Measurements from ENCODE around the gene NOB1.
A peak's percentile ranks its signal among the peaks of the same experiment; 100 is the strongest.
"Not testable (repeated sequence)": the region's sequence is repeated elsewhere in the genome, so short reads cannot be mapped to it uniquely, and the experiment has no call there.

NOB1 gene

DNA sequence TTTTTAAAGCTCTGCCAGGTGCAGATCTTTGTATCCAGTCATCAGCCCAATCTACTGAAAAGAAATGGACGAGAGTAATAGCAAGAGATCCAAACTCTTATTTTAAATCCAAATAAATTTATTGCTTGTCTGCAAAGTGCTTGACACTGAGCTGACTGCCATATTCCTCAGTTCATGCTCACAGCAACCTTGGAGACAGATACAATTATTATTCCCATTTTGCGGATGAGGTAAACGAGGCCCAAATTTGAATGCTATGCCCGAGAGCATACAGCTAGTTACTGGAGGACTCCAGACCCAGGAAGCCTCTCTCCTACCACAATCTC is 620 bp downstream of the NOB1 start:
- Histone ChIP-seq H3K9me3 (ENCODE audit: control insufficient read depth, insufficient read depth, low read length) (no peaks in the 10 kb centered on the region), H3K4me1 (ENCODE audit: control insufficient read depth, insufficient read depth, low read length) (peaks cover 5% of the 10 kb centered on the region), H3K4me3 (ENCODE audit: low read depth, low read length) (peak overlapping the region; percentile 92), H3K27me3 (ENCODE audit: control insufficient read depth, insufficient read depth, low read length) (no peaks in the 10 kb centered on the region), H3K36me3 (ENCODE audit: control insufficient read depth, insufficient read depth, low read length) (peaks cover 11% of the 10 kb centered on the region), H3K9ac (ENCODE audit: low read depth, low read length) (peak overlapping the region; percentile 87)

DNA sequence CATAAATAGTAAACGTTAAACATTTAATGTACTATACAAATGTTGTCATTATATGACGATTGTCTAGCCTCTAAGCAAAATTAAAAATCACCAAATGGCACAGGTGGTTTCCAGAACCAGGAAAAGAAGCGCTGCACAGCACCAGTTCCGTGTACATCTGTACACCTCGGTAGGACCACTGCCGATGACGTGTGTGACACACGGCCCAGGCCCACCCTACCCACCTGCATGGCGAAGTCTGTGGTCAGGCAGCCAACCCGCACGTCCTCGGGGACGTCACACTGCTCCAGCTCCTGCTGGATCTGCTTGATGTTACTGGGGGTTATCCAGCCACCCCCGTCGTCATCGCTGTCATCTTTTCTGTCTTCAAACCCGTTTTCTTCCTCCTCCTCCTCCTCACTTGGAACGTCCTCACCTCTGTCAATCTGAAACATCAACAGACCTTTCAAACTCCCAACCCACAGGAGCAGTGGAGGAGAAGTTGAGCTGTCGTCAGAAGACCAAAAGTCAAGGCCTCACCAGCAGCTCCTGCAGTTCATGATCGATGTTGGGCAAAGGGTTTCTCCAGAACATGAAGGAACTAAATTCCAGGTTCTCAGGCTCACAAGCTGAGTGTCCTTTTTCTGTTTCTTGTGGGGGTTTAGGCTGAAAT is 5.9 kb downstream of the NOB1 start:
- no peaks in the 10 kb centered on the region for H3K27me3 ChIP-seq (ENCODE audit: control insufficient read depth, insufficient read depth, low read length)
- H3K9ac ChIP-seq (ENCODE audit: low read depth, low read length), result no peak overlapping the region
- H3K36me3 ChIP-seq (ENCODE audit: control insufficient read depth, insufficient read depth, low read length), result peaks cover 57% of the 10 kb centered on the region
- H3K9me3 ChIP-seq (ENCODE audit: control insufficient read depth, insufficient read depth, low read length), result no peaks in the 10 kb centered on the region
- H3K4me1 ChIP-seq (ENCODE audit: control insufficient read depth, insufficient read depth, low read length), result peaks cover 5% of the 10 kb centered on the region
- H3K4me3 ChIP-seq (ENCODE audit: low read depth, low read length), result no peak overlapping the region

DNA sequence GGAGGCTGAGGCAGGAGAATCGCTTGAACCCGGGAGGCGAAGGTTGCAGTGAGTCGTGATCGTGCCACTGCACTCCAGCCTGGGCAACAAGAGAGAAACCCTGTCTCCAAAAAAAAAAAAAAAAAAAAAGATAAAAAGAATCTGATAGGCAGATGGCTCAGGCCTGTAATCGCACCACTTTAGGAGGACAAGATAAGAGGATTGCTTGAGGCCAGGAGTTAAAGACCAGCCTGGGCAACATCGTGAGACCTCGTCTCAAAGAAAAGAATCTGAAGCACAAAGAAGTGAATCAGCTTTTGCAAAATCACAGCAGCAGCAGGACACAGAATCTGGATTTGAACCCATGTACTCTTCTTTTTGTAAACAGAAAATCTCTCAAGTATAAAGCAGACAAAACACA is 7.6 kb downstream of the NOB1 start:
- Histone ChIP-seq H3K36me3 (ENCODE audit: control insufficient read depth, insufficient read depth, low read length) (peaks cover 64% of the 10 kb centered on the region), H3K9ac (ENCODE audit: low read depth, low read length) (no peak overlapping the region)

DNA sequence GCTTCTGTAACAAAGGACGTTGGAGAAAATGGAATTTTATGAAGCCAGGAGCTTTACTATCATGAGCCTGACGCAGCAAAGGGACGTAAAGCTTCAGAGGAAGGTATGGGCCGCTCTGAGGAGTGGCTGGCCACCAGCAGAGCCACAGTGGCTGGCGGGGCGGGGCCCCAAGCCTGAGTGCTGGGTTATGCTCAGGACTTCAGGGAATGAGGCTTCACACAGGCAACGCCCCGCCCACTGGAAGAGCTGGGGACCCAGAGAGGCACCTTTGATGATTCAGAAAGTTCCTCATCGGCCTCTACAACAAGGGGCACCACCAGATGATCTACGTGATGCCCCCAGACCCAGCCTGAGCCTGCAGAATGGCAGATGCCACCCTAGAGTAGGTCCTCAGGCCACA is 8.8 kb downstream of the NOB1 start:
- H3K4me1 ChIP-seq (ENCODE audit: control insufficient read depth, insufficient read depth, low read length), result no peaks in the 10 kb centered on the region
- peaks cover 74% of the 10 kb centered on the region for H3K36me3 ChIP-seq (ENCODE audit: control insufficient read depth, insufficient read depth, low read length)
- H3K9me3 ChIP-seq (ENCODE audit: control insufficient read depth, insufficient read depth, low read length), result no peaks in the 10 kb centered on the region

More for the DNA sequence above, 7.6 kb downstream of the NOB1 start:
- H3K4me3 ChIP-seq (ENCODE audit: low read depth, low read length), result no peak overlapping the region
- H3K4me1 ChIP-seq (ENCODE audit: control insufficient read depth, insufficient read depth, low read length), result no peaks in the 10 kb centered on the region
- no peaks in the 10 kb centered on the region for H3K9me3 ChIP-seq (ENCODE audit: control insufficient read depth, insufficient read depth, low read length)
- no peaks in the 10 kb centered on the region for H3K27me3 ChIP-seq (ENCODE audit: control insufficient read depth, insufficient read depth, low read length)

DNA sequence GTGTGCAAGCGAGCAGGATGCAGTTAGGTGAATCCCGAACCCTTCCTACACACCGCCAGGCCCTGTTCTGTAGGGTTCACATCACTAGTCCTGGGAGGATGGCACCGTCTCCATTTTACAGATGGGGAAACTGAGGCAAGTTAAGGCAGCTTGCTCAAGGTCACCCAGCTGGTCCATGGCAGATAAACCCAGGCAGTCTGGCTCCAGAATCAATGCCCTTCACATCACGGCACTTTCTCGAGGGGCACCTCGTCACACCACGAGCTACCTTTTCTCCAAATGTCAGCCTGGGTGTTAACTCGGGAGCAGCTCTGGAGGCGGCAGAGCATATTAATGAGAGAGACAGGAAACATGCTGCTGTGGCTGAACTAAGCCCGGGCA is 9.5 kb downstream of the NOB1 start:
- no peak overlapping the region for H3K9ac ChIP-seq (ENCODE audit: low read depth, low read length)
- peaks cover 74% of the 10 kb centered on the region for H3K36me3 ChIP-seq (ENCODE audit: control insufficient read depth, insufficient read depth, low read length)
- no peak overlapping the region for H3K4me3 ChIP-seq (ENCODE audit: low read depth, low read length)

More for the DNA sequence above, 8.8 kb downstream of the NOB1 start:
- Histone ChIP-seq H3K9ac (ENCODE audit: low read depth, low read length) (no peak overlapping the region), H3K4me3 (ENCODE audit: low read depth, low read length) (no peak overlapping the region), H3K27me3 (ENCODE audit: control insufficient read depth, insufficient read depth, low read length) (no peaks in the 10 kb centered on the region)

DNA sequence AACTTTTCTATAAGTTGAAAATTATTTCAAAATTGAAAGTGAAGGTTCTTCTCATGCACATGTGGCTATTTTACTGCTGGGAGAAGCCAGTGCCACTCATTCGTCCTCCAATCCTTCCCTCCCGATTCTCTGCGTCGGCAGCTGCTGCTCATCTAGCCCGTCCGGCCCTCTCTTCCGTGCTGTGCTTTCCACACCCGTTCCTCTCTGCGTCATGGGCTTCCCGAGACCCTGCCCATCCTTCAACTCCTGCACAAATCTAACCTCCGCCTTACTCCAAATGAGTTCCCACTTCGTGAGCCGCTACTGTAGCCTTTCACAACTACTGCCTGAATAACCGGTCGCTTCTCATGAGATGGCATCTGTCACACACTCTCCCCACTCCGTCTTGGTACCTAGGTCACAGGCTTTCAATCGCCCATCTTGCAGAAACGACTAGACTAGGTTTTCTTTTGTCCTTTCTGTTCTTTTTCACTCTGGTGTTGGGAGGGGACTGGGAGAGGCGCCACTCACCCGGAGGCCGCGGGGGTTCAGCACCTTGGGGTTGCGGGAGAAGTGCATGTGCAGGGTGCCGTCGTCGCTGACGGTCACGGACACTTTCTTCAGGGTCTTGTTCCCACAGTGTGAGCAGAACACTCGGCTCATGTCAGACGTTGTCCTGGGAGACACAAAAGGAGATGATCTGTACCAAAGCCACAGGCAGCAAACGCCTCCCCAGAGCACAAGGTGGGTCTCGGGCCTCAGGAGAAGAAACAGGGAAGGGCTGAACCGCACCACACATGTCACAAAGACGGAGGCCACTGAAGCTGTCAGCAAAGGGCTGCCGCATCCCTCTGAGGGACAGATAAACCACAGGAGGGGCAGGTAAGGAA is 10.1 kb downstream of the NOB1 start:
- H3K4me3 ChIP-seq (ENCODE audit: low read depth, low read length), result no peak overlapping the region
- H3K9me3 ChIP-seq (ENCODE audit: control insufficient read depth, insufficient read depth, low read length), result no peaks in the 10 kb centered on the region
- H3K36me3 ChIP-seq (ENCODE audit: control insufficient read depth, insufficient read depth, low read length), result peaks cover 80% of the 10 kb centered on the region
- H3K27me3 ChIP-seq (ENCODE audit: control insufficient read depth, insufficient read depth, low read length), result no peaks in the 10 kb centered on the region
- H3K4me1 ChIP-seq (ENCODE audit: control insufficient read depth, insufficient read depth, low read length), result no peaks in the 10 kb centered on the region
- H3K9ac ChIP-seq (ENCODE audit: low read depth, low read length), result no peak overlapping the region

More for the DNA sequence above, 9.5 kb downstream of the NOB1 start:
- H3K27me3 ChIP-seq (ENCODE audit: control insufficient read depth, insufficient read depth, low read length), result no peaks in the 10 kb centered on the region
- no peaks in the 10 kb centered on the region for H3K4me1 ChIP-seq (ENCODE audit: control insufficient read depth, insufficient read depth, low read length)
- H3K9me3 ChIP-seq (ENCODE audit: control insufficient read depth, insufficient read depth, low read length), result no peaks in the 10 kb centered on the region

DNA sequence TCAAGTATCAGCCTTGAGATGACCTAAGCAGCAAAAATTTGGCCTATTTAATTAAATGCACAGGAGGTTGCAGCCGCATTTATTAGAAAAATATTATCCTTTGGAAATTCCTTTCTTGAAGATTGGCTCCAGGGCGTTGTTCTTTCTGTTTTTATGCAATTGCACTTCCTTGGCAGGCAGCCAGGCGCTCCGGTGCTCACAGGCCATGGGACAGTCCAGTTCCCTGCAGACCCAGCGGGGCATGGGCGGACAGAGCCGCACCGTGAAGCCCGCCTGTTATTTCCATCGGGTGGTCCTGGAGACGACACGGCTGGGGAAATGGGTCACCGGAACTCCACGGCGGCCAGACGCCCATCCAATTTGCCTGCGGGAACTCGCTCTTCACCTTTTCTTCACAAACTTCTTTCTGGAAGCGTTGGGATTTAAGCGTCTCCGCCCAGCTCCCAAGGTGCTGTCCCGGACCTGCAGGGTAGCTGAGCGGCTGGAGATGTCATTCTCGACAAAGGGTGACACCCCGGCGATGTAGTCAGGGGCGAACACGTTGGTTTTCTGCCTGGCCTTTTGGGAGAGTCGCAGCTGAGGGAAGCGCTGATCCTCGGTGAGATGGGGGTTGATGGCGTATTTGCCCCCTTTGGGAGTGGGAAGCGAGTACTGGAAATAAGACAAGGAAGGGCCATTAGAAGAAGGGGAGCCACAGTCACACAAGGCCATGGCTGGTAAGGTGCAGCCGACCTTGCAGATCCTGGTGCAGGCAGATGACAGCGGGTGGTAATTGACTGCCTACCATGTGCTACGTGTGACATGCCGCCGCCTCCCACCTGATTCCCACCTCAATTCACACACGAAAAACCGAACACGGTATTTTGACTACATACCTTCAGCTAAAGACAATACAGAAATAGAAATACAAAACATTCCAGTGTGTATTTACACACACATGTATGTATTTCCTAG is 12.5 kb downstream of the NOB1 start:
- Histone ChIP-seq H3K36me3 (ENCODE audit: control insufficient read depth, insufficient read depth, low read length) (peaks cover 62% of the 10 kb centered on the region), H3K27me3 (ENCODE audit: control insufficient read depth, insufficient read depth, low read length) (no peaks in the 10 kb centered on the region), H3K9me3 (ENCODE audit: control insufficient read depth, insufficient read depth, low read length) (no peaks in the 10 kb centered on the region), H3K4me1 (ENCODE audit: control insufficient read depth, insufficient read depth, low read length) (no peaks in the 10 kb centered on the region), H3K9ac (ENCODE audit: low read depth, low read length) (no peak overlapping the region), H3K4me3 (ENCODE audit: low read depth, low read length) (no peak overlapping the region)

DNA sequence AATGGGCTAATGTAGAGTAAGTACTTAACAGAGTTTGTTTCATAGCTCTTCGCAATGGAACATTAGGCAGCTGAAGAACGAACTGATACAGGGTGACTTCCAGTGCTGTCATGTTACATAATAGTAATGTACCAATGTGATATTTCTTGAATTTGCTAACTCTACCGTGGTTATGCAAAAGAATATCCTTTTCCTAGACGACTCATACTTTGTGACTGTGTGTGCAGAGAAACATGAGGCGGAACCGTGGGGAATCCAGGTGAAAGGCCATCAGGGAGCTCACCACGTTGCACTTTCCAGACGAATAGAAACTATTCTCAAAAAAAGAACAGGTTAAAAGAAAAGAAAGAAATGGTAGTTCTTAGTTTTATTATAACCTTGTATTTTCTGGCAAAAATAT is 13.2 kb downstream of the NOB1 start:
- peaks cover 56% of the 10 kb centered on the region for H3K36me3 ChIP-seq (ENCODE audit: control insufficient read depth, insufficient read depth, low read length)

DNA sequence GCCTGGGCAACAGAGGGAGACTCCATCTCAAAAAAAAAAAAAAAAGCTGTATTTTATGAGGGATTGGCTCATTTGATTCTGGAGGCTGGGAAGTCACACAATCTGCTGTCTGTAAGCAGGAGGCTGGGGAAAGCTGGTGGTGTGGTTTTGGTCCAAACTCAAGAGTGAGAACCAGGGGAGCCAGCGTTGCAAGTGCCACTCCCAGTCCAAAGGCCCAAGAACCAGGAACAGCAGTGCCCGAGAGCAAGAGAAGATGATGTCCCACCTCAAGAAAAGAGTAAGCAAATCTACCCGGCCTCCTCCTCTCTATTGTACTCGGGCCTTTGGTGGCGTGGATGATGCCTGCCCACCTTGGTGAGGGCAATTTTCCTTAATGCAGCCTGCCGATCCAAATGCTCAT is 22.6 kb downstream of the NOB1 start:
- no peak overlapping the region for H3K4me3 ChIP-seq (ENCODE audit: low read depth, low read length)
- no peaks in the 10 kb centered on the region for H3K4me1 ChIP-seq (ENCODE audit: control insufficient read depth, insufficient read depth, low read length)
- no peak overlapping the region for H3K9ac ChIP-seq (ENCODE audit: low read depth, low read length)
- no peaks in the 10 kb centered on the region for H3K27me3 ChIP-seq (ENCODE audit: control insufficient read depth, insufficient read depth, low read length)
- H3K36me3 ChIP-seq (ENCODE audit: control insufficient read depth, insufficient read depth, low read length), result no peaks in the 10 kb centered on the region
- H3K9me3 ChIP-seq (ENCODE audit: control insufficient read depth, insufficient read depth, low read length), result no peaks in the 10 kb centered on the region

More for the DNA sequence above, 13.2 kb downstream of the NOB1 start:
- no peaks in the 10 kb centered on the region for H3K27me3 ChIP-seq (ENCODE audit: control insufficient read depth, insufficient read depth, low read length)
- H3K4me1 ChIP-seq (ENCODE audit: control insufficient read depth, insufficient read depth, low read length), result no peaks in the 10 kb centered on the region
- no peaks in the 10 kb centered on the region for H3K9me3 ChIP-seq (ENCODE audit: control insufficient read depth, insufficient read depth, low read length)
- H3K4me3 ChIP-seq (ENCODE audit: low read depth, low read length), result no peak overlapping the region
- no peak overlapping the region for H3K9ac ChIP-seq (ENCODE audit: low read depth, low read length)

DNA sequence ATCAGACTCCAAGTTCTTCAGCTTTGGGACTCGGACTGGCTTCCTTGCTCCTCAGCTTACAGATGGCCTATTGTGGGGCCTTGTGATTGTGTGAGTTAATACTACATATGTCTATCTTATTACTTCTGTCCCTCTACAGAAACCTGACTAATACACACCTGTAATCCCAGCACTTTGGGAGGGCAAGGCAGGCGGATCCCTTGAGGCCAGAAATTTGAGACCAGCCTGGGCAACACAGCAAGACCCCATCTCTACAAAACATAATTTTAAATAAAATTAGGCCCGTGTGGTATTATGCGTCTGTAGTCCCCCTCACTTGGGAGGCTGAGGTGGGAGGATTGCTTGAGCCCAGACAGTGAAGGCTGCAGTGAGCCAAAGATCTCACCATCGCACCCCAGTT is 23.4 kb downstream of the NOB1 start:
- H3K9me3 ChIP-seq (ENCODE audit: control insufficient read depth, insufficient read depth, low read length); H3K27me3 ChIP-seq (ENCODE audit: control insufficient read depth, insufficient read depth, low read length); H3K36me3 ChIP-seq (ENCODE audit: control insufficient read depth, insufficient read depth, low read length); H3K9ac ChIP-seq (ENCODE audit: low read depth, low read length); H3K4me3 ChIP-seq (ENCODE audit: low read depth, low read length); H3K4me1 ChIP-seq (ENCODE audit: control insufficient read depth, insufficient read depth, low read length): not testable (repeated sequence)

DNA sequence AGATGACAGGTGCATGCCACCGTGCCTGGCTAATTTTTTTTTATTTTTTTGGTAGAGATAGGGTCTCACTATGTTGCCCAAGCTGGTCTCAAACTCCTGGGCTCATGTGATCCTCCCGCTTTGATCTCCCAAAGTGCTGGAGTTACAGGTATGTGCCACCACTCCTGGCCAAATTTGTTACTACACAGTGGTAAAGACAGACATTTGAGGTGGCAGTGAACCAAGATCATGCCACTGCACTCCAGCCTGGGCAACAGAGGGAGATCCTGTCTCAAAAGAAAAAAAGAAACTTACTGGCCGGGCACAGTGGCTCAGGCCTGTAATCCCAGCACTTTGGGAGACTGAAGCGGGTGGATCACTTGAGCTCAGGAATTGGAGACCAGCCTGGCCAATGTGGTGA is 25.7 kb downstream of the NOB1 start:
- H3K27me3 ChIP-seq (ENCODE audit: control insufficient read depth, insufficient read depth, low read length); H3K4me3 ChIP-seq (ENCODE audit: low read depth, low read length); H3K9ac ChIP-seq (ENCODE audit: low read depth, low read length); H3K36me3 ChIP-seq (ENCODE audit: control insufficient read depth, insufficient read depth, low read length); H3K9me3 ChIP-seq (ENCODE audit: control insufficient read depth, insufficient read depth, low read length); H3K4me1 ChIP-seq (ENCODE audit: control insufficient read depth, insufficient read depth, low read length): not testable (repeated sequence)

Measured in iPS-15b (cell line).